ENCODE results near the gene SLC39A8. TPM values are rescaled to one million over a fixed set of nuclear protein-coding genes. Genes with fewer than 3 reads are reported as not detected.

Gene SLC39A8
- total and polyA plus RNA-seq, 2 donors = 8.1 to 25.3 TPM

DNA sequence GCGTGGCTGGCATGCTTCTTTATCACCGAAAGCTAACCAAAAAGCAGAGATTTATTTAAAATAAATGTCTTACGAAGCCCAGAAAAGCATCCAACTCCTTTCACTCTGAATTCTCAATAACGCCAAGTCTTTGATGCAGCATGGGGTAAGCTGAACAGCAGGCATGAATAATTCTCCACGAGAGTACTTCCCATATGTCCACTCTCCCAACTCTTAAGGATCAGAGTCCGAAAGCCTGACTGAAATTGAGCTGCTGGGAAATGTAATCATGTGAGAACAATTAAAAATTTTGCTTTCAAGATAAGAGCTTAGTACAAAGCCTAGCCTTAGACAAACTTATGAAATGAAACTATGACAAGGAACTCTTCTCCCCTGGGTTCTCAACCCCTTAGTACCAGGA lies 7.5 kb upstream of the SLC39A8 start:
- 83% methylated on average over 6 of the region's 6 CpGs for WGBS
- Histone ChIP-seq H3K27ac (ENCODE audit: low read depth) (no peak overlapping the region), H3K4me3 (ENCODE audit: low read depth, low read length) (no peak overlapping the region), H3K36me3 (ENCODE audit: insufficient read depth) (no peaks in the 10 kb centered on the region), H3K4me1 (ENCODE audit: insufficient read depth) (no peaks in the 10 kb centered on the region)
- no peak for DNase-seq (ENCODE audit: extremely low spot score)

- Histone ChIP-seq H3K27ac (ENCODE audit: low read depth) (no peak overlapping the region), H3K4me3 (ENCODE audit: low read depth, low read length) (no peak overlapping the region), H3K4me1 (ENCODE audit: insufficient read depth) (no peaks in the 10 kb centered on the region), H3K36me3 (ENCODE audit: insufficient read depth) (no peaks in the 10 kb centered on the region)
- DNase-seq (ENCODE audit: extremely low spot score) = no peak
- WGBS = 62% methylated on average over 2 of the region's 2 CpGs
These were observed 5.4 kb upstream of the SLC39A8 start for GRCh38 chr4:102350634-102351033.

DNA sequence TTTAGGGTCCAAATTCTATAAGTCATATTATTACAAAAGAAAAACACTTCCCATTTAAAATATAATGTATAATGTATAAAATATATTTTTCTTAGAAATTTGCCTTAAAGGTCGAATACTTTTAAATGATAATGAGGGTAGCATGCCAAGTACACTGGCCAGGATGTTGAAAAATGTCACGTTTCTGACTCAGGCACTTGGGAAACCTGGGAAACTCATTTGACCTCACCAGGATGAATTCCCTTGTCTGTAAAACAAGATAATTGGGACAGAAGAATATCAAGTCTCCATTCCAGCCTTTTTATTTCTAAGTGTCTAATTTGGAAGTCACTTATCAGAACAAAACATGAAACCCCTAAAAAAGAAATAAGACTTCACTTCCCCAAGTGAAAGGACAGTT lies 3.4 kb upstream of the SLC39A8 start:
- no peak overlapping the region for H3K27ac ChIP-seq (ENCODE audit: low read depth)
- no peaks in the 10 kb centered on the region for H3K36me3 ChIP-seq (ENCODE audit: insufficient read depth)
- no peaks in the 10 kb centered on the region for H3K4me1 ChIP-seq (ENCODE audit: insufficient read depth)
- no peak overlapping the region for H3K4me3 ChIP-seq (ENCODE audit: low read depth, low read length)
- no peak for DNase-seq (ENCODE audit: extremely low spot score)
- WGBS = 82% methylated on average over 2 of the region's 2 CpGs

DNA sequence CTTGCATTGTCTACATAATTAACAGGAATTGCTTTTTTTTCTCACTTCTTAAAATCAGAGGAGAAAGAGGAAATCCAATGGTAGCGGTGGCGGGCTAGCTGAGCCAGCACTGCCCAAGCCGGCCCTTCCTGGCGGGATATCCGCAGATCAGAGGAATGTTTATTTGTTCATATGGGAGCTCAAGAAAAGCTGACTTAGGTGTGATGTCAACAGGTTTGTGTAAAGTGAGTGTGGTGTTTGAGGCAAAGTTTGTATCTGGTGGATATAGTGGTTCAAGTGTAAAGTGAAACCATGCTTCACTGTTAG lies 466 bp upstream of the SLC39A8 start:
- Histone ChIP-seq H3K4me1 (ENCODE audit: insufficient read depth) (no peaks in the 10 kb centered on the region), H3K36me3 (ENCODE audit: insufficient read depth) (no peaks in the 10 kb centered on the region), H3K4me3 (ENCODE audit: low read depth, low read length) (peak overlapping the region; percentile 59), H3K27ac (ENCODE audit: low read depth) (no peak overlapping the region)
- WGBS = 23% methylated on average over 5 of the region's 5 CpGs
- no peak for DNase-seq (ENCODE audit: extremely low spot score)

DNA sequence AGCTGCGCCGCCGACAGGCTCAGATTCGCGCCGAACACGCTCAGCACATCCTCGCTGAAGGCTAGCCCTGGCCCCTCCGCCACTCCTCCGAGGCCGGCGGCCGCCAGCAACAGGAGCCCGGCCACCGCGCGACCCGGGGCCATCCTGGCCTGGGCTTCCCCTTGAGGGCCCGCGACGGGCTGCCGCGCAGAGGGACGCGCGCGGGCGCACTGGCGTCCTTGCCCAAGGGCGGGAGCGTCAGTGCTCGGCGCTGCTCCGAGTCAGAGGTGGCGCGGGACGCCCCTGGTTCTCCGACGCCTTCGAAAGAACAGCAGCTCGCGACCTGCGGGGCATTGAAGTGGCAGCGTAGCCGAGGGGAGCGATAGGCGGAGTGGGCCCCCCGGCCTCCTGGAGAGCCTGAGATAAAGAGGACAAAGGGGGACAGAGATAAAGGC lies 745 bp downstream of the SLC39A8 start:
- DNase-seq (ENCODE audit: extremely low spot score) = no peak
- H3K4me1 ChIP-seq (ENCODE audit: insufficient read depth) = no peaks in the 10 kb centered on the region
- WGBS = under 1% methylated on average over 48 of the region's 48 CpGs
- peak overlapping the region; percentile 59 for H3K4me3 ChIP-seq (ENCODE audit: low read depth, low read length)
- H3K36me3 ChIP-seq (ENCODE audit: insufficient read depth) = no peaks in the 10 kb centered on the region
- no peak overlapping the region for H3K27ac ChIP-seq (ENCODE audit: low read depth)

DNA sequence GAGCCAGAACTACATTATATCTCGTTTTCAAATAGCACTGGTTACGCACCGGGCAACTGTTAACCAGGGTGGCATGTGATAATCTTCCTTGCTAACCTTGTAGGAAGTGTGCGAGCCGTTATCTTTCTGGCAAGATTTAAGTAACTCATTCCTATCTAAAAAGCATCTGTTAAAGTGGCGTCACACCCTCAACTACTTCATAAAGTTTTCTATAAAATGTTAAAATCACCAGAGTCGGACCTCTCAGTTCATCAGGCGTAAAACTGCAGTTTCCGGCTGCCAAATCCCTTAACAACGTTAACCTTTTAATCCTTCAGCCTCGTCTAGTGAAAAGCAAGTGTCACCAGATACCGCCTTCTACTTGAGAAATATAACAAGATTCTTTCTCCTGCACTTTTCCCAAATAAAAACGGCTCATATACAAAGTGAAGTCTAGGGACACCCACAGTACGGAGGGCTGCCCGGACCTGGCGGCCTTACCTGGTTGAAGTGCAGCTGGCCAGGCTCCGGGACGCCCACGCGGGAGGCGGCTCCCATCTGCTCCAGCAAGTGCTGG lies 1.2 kb downstream of the SLC39A8 start:
- no peaks in the 10 kb centered on the region for H3K36me3 ChIP-seq (ENCODE audit: insufficient read depth)
- no peak for DNase-seq (ENCODE audit: extremely low spot score)
- H3K4me1 ChIP-seq (ENCODE audit: insufficient read depth) = no peaks in the 10 kb centered on the region
- peak overlapping the region; percentile 59 for H3K4me3 ChIP-seq (ENCODE audit: low read depth, low read length)
- H3K27ac ChIP-seq (ENCODE audit: low read depth) = no peak overlapping the region
- WGBS = 6% methylated on average over 21 of the region's 21 CpGs

DNA sequence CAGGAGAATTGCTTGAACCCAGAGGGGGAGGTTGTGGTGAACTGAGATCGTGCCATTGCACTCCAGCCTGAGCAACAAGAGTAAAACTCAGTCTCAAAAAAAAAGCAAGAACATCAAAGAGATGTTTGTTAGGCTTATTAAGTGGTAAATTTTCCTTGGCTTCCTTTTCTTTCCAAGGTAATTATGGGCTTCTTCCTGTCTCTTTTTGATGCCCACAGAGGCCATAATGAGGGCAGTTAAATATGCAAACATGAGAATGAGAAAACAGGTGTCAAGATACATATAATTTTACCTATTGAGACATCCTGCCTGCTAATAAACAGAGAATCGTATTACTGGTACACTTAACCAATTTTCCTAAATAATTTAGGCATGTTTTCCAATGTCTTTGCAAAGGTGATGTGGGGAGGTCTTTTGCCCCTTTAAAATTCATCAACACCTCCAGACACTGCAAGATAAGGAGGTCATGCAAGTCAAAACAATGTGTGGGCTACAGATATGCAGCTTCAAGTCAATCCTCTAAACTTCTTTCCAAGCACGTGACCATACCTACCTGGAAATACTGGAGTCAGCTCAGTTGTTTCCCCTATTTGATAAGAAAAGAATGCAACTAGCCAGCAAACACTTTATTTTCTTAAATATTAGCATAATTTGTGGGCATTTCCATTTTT lies 2.7 kb downstream of the SLC39A8 start:
- Histone ChIP-seq H3K36me3 (ENCODE audit: insufficient read depth) (no peaks in the 10 kb centered on the region), H3K4me1 (ENCODE audit: insufficient read depth) (no peaks in the 10 kb centered on the region), H3K4me3 (ENCODE audit: low read depth, low read length) (no peak overlapping the region), H3K27ac (ENCODE audit: low read depth) (no peak overlapping the region)
- no peak for DNase-seq (ENCODE audit: extremely low spot score)
- 84% methylated on average over 3 of the region's 3 CpGs for WGBS

DNA sequence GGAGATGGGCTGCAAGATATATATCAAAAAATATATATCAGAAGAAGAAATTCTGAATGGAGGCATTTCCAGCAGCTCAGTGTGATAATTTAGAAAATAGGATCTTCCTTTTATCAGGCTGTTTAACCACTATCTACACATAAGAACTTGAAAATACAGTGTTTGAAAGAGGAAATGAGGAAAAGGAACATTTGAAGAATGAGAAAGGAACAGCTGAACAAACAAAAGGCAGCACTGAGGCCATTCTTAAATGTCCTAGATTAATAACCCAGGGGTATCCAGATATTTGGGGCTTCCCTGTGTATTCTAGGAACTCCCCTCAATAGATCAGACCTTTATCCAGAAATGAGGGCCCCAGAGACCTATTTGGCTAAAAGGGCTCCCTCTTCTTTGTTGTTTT lies 4.1 kb downstream of the SLC39A8 start:
- Histone ChIP-seq H3K4me3 (ENCODE audit: low read depth, low read length) (no peak overlapping the region), H3K36me3 (ENCODE audit: insufficient read depth) (no peaks in the 10 kb centered on the region), H3K27ac (ENCODE audit: low read depth) (no peak overlapping the region), H3K4me1 (ENCODE audit: insufficient read depth) (no peaks in the 10 kb centered on the region)
- no peak for DNase-seq (ENCODE audit: extremely low spot score)

DNA sequence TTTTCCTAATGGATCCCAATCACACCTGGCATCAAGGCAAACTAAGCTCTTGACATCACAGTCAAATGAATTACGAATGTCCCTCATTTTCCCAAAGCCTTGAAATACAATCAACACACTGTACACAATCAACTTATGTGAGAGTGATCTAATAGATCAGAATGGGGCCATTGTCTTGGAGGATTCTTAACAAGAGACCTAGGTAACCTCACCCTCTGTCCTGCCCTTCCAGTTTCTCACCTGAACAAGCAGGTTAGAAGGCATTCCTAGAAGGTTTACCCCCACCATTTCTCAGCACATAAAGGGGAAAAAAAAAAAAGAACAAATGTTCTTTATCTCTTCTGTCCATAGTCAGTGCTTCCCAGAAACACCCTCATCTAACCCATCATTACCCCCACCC lies 6.3 kb downstream of the SLC39A8 start:
- no peak overlapping the region for H3K4me3 ChIP-seq (ENCODE audit: low read depth, low read length)
- WGBS = 94% methylated on average over 1 of the region's 1 CpG
- no peaks in the 10 kb centered on the region for H3K4me1 ChIP-seq (ENCODE audit: insufficient read depth)
- H3K36me3 ChIP-seq (ENCODE audit: insufficient read depth) = no peaks in the 10 kb centered on the region
- no peak for DNase-seq (ENCODE audit: extremely low spot score)
- no peak overlapping the region for H3K27ac ChIP-seq (ENCODE audit: low read depth)

DNA sequence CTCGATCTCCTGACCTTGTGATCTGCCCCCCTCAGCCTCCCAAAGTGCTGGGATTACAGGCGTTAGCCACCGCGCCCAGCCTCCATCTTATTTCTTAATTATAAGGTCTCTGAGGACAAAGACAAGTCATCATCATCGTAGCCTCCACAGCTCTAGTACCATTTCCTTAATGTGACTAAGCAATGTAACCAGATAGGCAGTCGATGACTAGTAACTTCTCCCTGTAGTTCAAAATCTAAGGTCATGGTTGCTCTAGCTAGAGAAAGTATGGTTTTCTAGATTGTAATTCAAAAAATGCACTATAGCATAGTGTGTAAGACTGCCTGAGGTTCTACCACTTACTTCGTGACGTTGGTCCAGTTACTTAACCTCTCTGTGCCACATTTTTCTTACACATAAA lies 6.9 kb downstream of the SLC39A8 start:
- Histone ChIP-seq H3K4me3 (ENCODE audit: low read depth, low read length) (no peak overlapping the region), H3K4me1 (ENCODE audit: insufficient read depth) (no peaks in the 10 kb centered on the region), H3K27ac (ENCODE audit: low read depth) (no peak overlapping the region), H3K36me3 (ENCODE audit: insufficient read depth) (no peaks in the 10 kb centered on the region)
- DNase-seq (ENCODE audit: extremely low spot score) = no peak
- 97% methylated on average over 8 of the region's 8 CpGs for WGBS

GRCh38 chr4:102335616-102336015 lies 9.7 kb downstream of the SLC39A8 start:
- Histone ChIP-seq H3K4me3 (ENCODE audit: low read depth, low read length) (no peak overlapping the region), H3K4me1 (ENCODE audit: insufficient read depth) (no peaks in the 10 kb centered on the region), H3K27ac (ENCODE audit: low read depth) (no peak overlapping the region), H3K36me3 (ENCODE audit: insufficient read depth) (no peaks in the 10 kb centered on the region)
- 98% methylated on average over 2 of the region's 2 CpGs for WGBS
- DNase-seq (ENCODE audit: extremely low spot score) = no peak

DNA sequence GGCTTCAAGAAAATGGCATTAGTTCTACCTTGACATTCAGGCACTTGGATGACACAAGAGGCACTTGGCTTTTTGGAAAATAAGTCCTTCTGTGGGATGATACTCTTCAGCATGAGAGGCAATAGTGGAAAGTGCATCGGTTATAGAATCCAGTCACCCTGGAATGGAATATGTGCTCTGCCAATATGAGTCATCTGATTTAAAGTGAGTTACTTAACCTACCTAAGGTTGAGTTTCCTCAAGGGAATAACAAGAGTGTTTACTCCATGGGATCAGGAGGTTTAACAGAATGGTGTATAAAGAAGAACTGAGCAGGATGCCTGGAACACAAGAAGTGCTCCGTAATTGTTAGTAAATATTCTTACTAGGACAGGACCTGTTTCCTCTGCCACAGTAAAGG lies 10.7 kb downstream of the SLC39A8 start:
- Histone ChIP-seq H3K36me3 (ENCODE audit: insufficient read depth) (no peaks in the 10 kb centered on the region), H3K27ac (ENCODE audit: low read depth) (no peak overlapping the region), H3K4me1 (ENCODE audit: insufficient read depth) (no peaks in the 10 kb centered on the region), H3K4me3 (ENCODE audit: low read depth, low read length) (no peak overlapping the region)
- WGBS = 86% methylated on average over 2 of the region's 2 CpGs
- DNase-seq (ENCODE audit: extremely low spot score) = no peak

DNA sequence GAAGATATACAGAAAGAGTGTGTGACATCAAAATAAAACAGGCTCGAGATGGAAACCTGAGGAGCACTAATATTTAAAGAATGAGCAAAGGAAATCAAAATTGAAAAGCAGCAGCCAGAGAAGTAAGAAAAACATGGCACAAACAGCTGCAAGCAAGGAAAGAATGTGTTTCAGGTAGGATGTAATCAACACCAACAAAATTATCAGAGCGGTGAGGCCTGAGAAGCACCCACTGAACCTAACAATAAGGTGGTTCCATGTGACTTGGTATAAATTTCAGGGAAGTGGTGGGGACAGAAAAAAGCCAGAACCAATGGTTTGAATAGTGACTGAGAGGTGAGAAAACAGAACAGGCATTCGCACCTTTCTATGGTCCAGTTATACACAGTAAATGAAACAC lies 11.5 kb downstream of the SLC39A8 start:
- Histone ChIP-seq H3K4me1 (ENCODE audit: insufficient read depth) (no peaks in the 10 kb centered on the region), H3K27ac (ENCODE audit: low read depth) (no peak overlapping the region), H3K4me3 (ENCODE audit: low read depth, low read length) (no peak overlapping the region), H3K36me3 (ENCODE audit: insufficient read depth) (no peaks in the 10 kb centered on the region)
- DNase-seq (ENCODE audit: extremely low spot score) = no peak
- WGBS = 94% methylated on average over 3 of the region's 3 CpGs

DNA sequence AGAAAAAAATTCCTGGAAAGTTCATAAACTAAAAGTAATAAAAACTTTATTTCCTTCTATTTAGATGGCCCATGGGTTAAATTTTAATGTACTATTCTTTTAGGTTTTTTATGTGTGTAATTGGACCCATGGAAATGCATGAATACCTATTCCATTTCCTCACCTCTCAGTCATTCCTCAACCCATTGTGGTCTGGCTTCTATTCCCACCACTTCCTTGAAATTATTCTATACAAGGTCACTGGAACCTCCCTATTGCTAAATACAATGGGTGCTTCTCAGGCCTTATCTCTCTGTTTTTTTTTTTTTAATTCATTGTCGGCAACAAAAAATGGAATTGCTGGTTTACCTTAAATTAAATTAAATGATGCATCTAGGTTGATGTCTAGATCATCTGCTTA lies 17.2 kb downstream of the SLC39A8 start:
- WGBS = 94% methylated on average over 1 of the region's 1 CpG
- H3K4me1 ChIP-seq (ENCODE audit: insufficient read depth) = no peaks in the 10 kb centered on the region

DNA sequence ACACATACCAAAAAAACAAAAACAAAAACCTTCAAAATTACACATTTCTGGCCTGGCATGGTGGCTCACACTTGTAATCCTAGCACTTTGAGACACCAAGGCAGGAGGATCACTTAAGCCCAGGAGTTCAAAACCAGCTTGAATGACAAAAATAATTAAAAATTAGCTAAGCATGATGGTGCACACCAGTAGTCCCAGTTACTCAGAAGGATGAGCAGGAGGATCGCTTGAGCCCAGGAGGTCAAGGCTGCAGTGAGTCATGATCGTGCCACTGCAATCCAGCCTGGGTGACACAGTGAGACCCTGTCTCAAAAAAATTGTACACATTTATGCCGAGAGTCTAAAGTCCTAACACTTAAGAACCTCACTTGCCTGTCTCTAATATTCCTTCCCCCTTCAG lies 18.3 kb downstream of the SLC39A8 start:
- Histone ChIP-seq H3K36me3 (ENCODE audit: insufficient read depth) (no peaks in the 10 kb centered on the region), H3K4me1 (ENCODE audit: insufficient read depth) (no peaks in the 10 kb centered on the region), H3K4me3 (ENCODE audit: low read depth, low read length) (no peak overlapping the region), H3K27ac (ENCODE audit: low read depth) (no peak overlapping the region)
- DNase-seq (ENCODE audit: extremely low spot score) = no peak
- WGBS = 96% methylated on average over 3 of the region's 3 CpGs

More for the DNA sequence above, 17.2 kb downstream of the SLC39A8 start:
- Histone ChIP-seq H3K36me3 (ENCODE audit: insufficient read depth) (no peaks in the 10 kb centered on the region), H3K4me3 (ENCODE audit: low read depth, low read length) (no peak overlapping the region), H3K27ac (ENCODE audit: low read depth) (no peak overlapping the region)
- DNase-seq (ENCODE audit: extremely low spot score) = no peak
